Sigmoid colon (tissue), 7 donors: ENCODE data around the gene FER1L5. TPM values are rescaled to one million over a fixed set of nuclear protein-coding genes. Genes with fewer than 3 reads are reported as not detected.

Source experiments
- DNase-seq: peaks from one replicate; pipeline ENCODE4 v3.0.0-alpha.2; 2019
- H3K27ac ChIP-seq, 4 donors: fragments of 200-600 bp; sonication (generic); one replicate each; pipeline ENCODE4 v1.5.1; 2016 to 2019; ENCODE audit warnings: mild to moderate bottlenecking in 1 of 4
- H3K27me3 ChIP-seq, 3 donors: fragments of 200-600 bp; sonication (generic); one replicate each; pipeline ENCODE4 v1.5.1; 2019; ENCODE audit warnings: mild to moderate bottlenecking in 1 of 3
- H3K36me3 ChIP-seq, 4 donors: fragments of 200-600 bp; sonication (generic); one replicate each; pipeline ENCODE4 v1.5.1; 2016 to 2019
- H3K4me1 ChIP-seq, 4 donors: fragments of 200-600 bp; sonication (generic); one replicate each; pipeline ENCODE4 v1.5.1; 2017 to 2019
- H3K4me3 ChIP-seq, 4 donors: fragments of 200-600 bp; sonication (generic); one replicate each; pipeline ENCODE4 v1.5.1; 2017 to 2019; ENCODE audit warnings: mild to moderate bottlenecking in 2 of 4, moderate library complexity in 1 of 4
- H3K9me3 ChIP-seq, 4 donors: fragments of 200-600 bp in 3 of 4; sonication (generic) in 3 of 4; one replicate each; pipeline versions ENCODE4 v1.5.1 to v1.6.1; 2013 to 2019
- CTCF ChIP-seq, 4 experiments: fragments of 450-650 bp in 3 of 4; fragments of 200-600 bp in 1 of 4; IDR thresholded peaks; one replicate each; pipeline ENCODE4 v1.5.1; 2016 to 2019; ENCODE audit warnings: antibody characterized with exemption in 4 of 4, mild to moderate bottlenecking in 3 of 4, moderate library complexity in 2 of 4
- EP300 ChIP-seq, 4 donors: sonication (generic); formaldehyde crosslinking; IDR thresholded peaks; one replicate each; pipeline ENCODE4 v1.6.1; 2017; ENCODE audit warnings: antibody characterized with exemption in 4 of 4
- POLR2A ChIP-seq, 2 donors: fragments of 450-650 bp; IDR thresholded peaks; one replicate each; pipeline ENCODE4 v1.6.1; 2016; ENCODE audit warnings: antibody characterized with exemption in 2 of 2, mild to moderate bottlenecking in 2 of 2, moderate library complexity in 2 of 2
- POLR2AphosphoS5 ChIP-seq, 4 donors: sonication (generic); formaldehyde crosslinking; IDR thresholded peaks; one replicate each; pipeline ENCODE4 v1.6.1; 2017; ENCODE audit warnings: antibody characterized with exemption in 4 of 4
- WGBS, 2 donors: extraction: QIAGEN DNeasy Blood & Tissue Kit; methylation state at CpG; one replicate each; pipeline ENCODE4 v1.1.7; 2013; 5-methylcytosine and 5-hydroxymethylcytosine counted together
- intact Hi-C: fragments of 100-400 bp; cut with DNase I; formaldehyde crosslinking; loops from one replicate; pipeline ENCODE4 v1.15.1; 2023
- polyA plus RNA-seq, 3 donors: library from polyadenylated mRNA; stranded (reverse); fragments of 200-250 nt; gene quantifications; one replicate each; pipeline ENCODE4 v1.2.3, GENCODE V29; 2013
- total RNA-seq, 4 donors: library from RNA; depleted of rRNA; stranded (reverse); fragments of >200 nt; gene quantifications; one replicate each; pipeline ENCODE4 v1.1.0, GENCODE V29; 2016
- donor health status: healthy with polysubstance abuse.
- donor health status: Bipolar disorder and iron deficiency.
- donor health status: healthy.

The FER1L5 gene
- total and polyA plus RNA-seq, 7 donors = under 0.01 to 0.01 TPM; not detected in 5

GRCh38 chr2:96726131-96726530 lies 83.6 kb downstream of the FER1L5 start:
- Histone ChIP-seq H3K4me3 (no peak overlapping the region), H3K27ac (no peak overlapping the region), H3K4me1 (no peaks in the 10 kb centered on the region), H3K9me3 (no peaks in the 10 kb centered on the region), H3K36me3 (peaks cover 5 to 80% (median 31%) of the 10 kb centered on the region in 4 donors), H3K27me3 (no peaks in the 10 kb centered on the region)
- WGBS, 2 donors = 86 to 88% methylated on average over 4 of the region's 4 CpGs
- TF ChIP-seq CTCF (IDR thresholded peaks at IDR 0.05) = no peak
- TF ChIP-seq EP300 (IDR thresholded peaks at IDR 0.05) = no peak
- no peak for TF ChIP-seq POLR2AphosphoS5 (IDR thresholded peaks at IDR 0.05)
- TF ChIP-seq POLR2A (IDR thresholded peaks at IDR 0.05) = no peak
- intact Hi-C loops = no loop called here
- DNase-seq = no peak

DNA sequence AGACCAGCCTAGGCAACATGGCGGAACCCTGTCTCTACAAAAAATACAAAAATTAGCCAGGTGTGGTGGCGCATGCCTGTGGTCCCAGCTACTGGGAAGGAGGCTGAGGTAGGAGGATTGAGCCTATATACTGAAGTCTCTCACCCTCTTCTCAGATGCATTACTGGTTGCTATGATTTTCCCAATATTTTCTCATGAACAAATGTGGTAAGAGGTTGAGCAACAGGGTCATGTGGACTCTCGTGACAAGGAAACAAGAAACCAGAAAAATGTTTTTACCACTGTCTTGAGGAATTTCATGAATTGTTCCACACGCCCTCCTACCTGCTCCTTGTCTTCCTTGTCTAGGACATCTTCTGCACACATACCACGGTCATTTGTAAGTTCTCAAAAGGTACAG lies 84.9 kb downstream of the FER1L5 start:
- TF ChIP-seq POLR2AphosphoS5 (IDR thresholded peaks at IDR 0.05) (no peak), EP300 (IDR thresholded peaks at IDR 0.05) (no peak)
- intact Hi-C loops = no loop called here
- Histone ChIP-seq H3K27me3 (no peaks in the 10 kb centered on the region), H3K36me3 (peaks cover 8 to 92% (median 41%) of the 10 kb centered on the region in 4 donors), H3K4me3 (no peak overlapping the region), H3K27ac (no peak overlapping the region), H3K4me1 (no peaks in the 10 kb centered on the region), H3K9me3 (no peaks in the 10 kb centered on the region)
- WGBS, 2 donors = 93 to 95% methylated on average over 5 of the region's 5 CpGs
- peak; percentile 10 for DNase-seq

DNA sequence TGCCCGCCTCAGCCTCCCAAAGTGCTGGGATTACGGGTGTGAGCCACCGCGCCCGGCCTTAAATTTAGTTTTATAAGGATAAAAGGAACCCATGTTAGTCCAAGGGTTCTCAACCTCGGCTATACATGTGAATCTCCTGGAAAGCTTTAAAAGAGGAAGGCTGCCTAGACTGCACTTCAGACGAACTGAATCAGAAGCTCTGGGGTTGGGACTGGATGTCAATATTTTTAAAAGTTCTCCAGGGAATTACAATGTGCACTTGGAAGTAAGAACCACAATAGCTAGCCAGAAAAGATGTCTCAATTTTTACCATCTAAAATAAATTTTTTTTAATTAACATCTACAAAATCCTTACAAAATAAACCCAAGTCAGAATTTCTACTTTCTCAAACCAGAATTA lies 87.2 kb downstream of the FER1L5 start:
- H3K27ac ChIP-seq = no peak overlapping the region
- TF ChIP-seq EP300 (IDR thresholded peaks at IDR 0.05) = no peak
- WGBS, 2 donors = 90 to 94% methylated on average over 7 of the region's 7 CpGs
- H3K27me3 ChIP-seq = no peaks in the 10 kb centered on the region
- H3K4me3 ChIP-seq = no peak overlapping the region
- peaks cover 21 to 99% (median 58%) of the 10 kb centered on the region in 4 donors for H3K36me3 ChIP-seq
- intact Hi-C loops = no loop called here
- no peaks in the 10 kb centered on the region for H3K9me3 ChIP-seq
- peak; percentile 10 for DNase-seq
- no peaks in the 10 kb centered on the region for H3K4me1 ChIP-seq

DNA sequence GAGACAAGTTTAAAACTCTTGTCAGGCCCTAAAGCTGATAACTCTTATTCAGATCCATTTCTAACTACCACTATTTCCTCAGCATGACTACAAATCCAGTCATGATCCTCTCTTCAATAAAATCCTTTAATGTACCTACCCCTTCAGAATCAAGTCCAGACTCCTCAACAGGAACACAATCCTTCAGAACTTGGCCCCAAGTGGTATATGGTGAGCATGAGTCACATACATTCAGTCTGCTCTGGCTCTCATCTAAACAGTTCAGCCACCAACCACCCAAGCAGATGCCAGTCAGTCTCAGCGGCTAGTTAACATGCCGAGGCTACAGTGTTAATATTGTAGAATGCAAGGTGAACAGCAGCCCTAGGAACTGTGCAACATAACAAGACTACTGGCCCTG lies 87.6 kb downstream of the FER1L5 start:
- no peak overlapping the region for H3K4me3 ChIP-seq
- no peaks in the 10 kb centered on the region for H3K27me3 ChIP-seq
- no peak for DNase-seq
- no peaks in the 10 kb centered on the region for H3K9me3 ChIP-seq
- no peaks in the 10 kb centered on the region for H3K4me1 ChIP-seq
- TF ChIP-seq EP300 (IDR thresholded peaks at IDR 0.05) = no peak
- TF ChIP-seq POLR2A (IDR thresholded peaks at IDR 0.05) = no peak
- no peak for TF ChIP-seq POLR2AphosphoS5 (IDR thresholded peaks at IDR 0.05)
- no peak for TF ChIP-seq CTCF (IDR thresholded peaks at IDR 0.05)
- intact Hi-C loops = no loop called here
- no peak overlapping the region for H3K27ac ChIP-seq
- peaks cover 21 to 94% (median 58%) of the 10 kb centered on the region in 4 donors for H3K36me3 ChIP-seq
- 95 to 96% methylated on average over 2 of the region's 2 CpGs for WGBS, 2 donors

DNA sequence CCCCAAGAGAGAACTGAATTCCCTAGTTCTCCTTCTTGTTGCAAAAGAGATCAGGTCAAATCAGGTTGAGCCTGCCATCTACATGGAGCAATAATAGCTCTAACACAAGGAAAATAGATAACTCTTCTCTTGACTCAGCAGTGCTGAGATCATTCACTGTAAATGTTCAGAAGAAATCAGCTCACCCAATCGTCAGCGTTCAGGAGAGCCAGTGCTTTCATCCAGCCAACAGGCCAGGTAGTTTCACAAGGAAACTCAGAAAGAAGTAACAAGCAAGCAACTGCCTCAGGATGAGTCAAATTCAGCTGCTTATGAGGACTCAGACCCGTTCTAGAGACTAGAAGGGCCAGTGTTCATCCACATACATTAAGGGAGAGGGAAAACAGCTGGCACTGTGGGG lies 91.4 kb downstream of the FER1L5 start:
- Histone ChIP-seq H3K27ac (no peak overlapping the region), H3K9me3 (no peaks in the 10 kb centered on the region), H3K36me3 (peaks cover 17 to 70% (median 39%) of the 10 kb centered on the region in 4 donors), H3K4me3 (no peak overlapping the region), H3K4me1 (peaks cover 0 to 25% (median 10%) of the 10 kb centered on the region in 4 donors), H3K27me3 (no peaks in the 10 kb centered on the region)
- intact Hi-C loops = no loop called here
- TF ChIP-seq EP300 (IDR thresholded peaks at IDR 0.05) (no peak), POLR2A (IDR thresholded peaks at IDR 0.05) (no peak), CTCF (IDR thresholded peaks at IDR 0.05) (no peak), POLR2AphosphoS5 (IDR thresholded peaks at IDR 0.05) (no peak)
- no peak for DNase-seq
- WGBS, 2 donors = 87 to 89% methylated on average over 3 of the region's 3 CpGs
